SK-N-SH treated with all-trans-retinoic acid at 6 μM for 48 hours (cell line): ENCODE measurements around the gene HTR7.

ENCODE experiments used
- ATAC-seq: fragments of 200-7000 bp; cut with Tn5 transposase; 3 replicates; pipeline ENCODE4 v1.9.1; 2020; ENCODE audit warnings: mild to moderate bottlenecking, moderate library complexity
- ARNTL ChIP-seq: fragments of 450-650 bp; formaldehyde crosslinking; IDR thresholded peaks from 2 replicates; pipeline ENCODE4 v1.5.0; 2020; ENCODE audit warnings: low read depth, mild to moderate bottlenecking, moderate library complexity, borderline replicate concordance
- BACH2 ChIP-seq: fragments of 250-450 bp; sonication (Bioruptor Pico); IDR thresholded peaks from 2 replicates; pipeline ENCODE4 v1.9.0; 2021; ENCODE audit warnings: mild to moderate bottlenecking, borderline replicate concordance
- CSDC2 ChIP-seq: fragments of 250-450 bp; sonication (Bioruptor Pico); IDR thresholded peaks from 2 replicates; pipeline ENCODE4 v1.5.0; 2020; ENCODE audit warnings: mild to moderate bottlenecking, moderate library complexity
- CSRNP3 ChIP-seq: fragments of 250-450 bp; sonication (Bioruptor Pico); IDR thresholded peaks from 2 replicates; pipeline ENCODE4 v1.5.1; 2021; ENCODE audit warnings: mild to moderate bottlenecking, moderate library complexity
- ESRRG ChIP-seq: fragments of 250-450 bp; sonication (Bioruptor Pico); IDR thresholded peaks from 2 replicates; pipeline ENCODE4 v1.6.1; 2021; ENCODE audit warnings: mild to moderate bottlenecking
- GLIS3 ChIP-seq: fragments of 250-450 bp; sonication (Bioruptor Pico); IDR thresholded peaks from 2 replicates; pipeline ENCODE4 v1.5.0; 2020; ENCODE audit warnings: mild to moderate bottlenecking, moderate library complexity
- ISL1 ChIP-seq: fragments of 250-450 bp; sonication (Bioruptor Pico); IDR thresholded peaks from 2 replicates; pipeline ENCODE4 v2.1.2; 2022; ENCODE audit warnings: mild to moderate bottlenecking, moderate library complexity
- PPARA ChIP-seq: fragments of 250-450 bp; sonication (Bioruptor Pico); IDR thresholded peaks from 2 replicates; pipeline ENCODE4 v1.5.0; 2020; ENCODE audit warnings: mild to moderate bottlenecking, borderline replicate concordance
- RARB ChIP-seq: fragments of 250-450 bp; sonication (Bioruptor Pico); IDR thresholded peaks from 2 replicates; pipeline ENCODE4 v1.8.0; 2021; ENCODE audit warnings: mild to moderate bottlenecking, moderate library complexity
- SNAI2 ChIP-seq: fragments of 250-450 bp; sonication (Bioruptor Pico); IDR thresholded peaks from 2 replicates; pipeline ENCODE4 v1.5.0; 2020; ENCODE audit warnings: mild to moderate bottlenecking, moderate library complexity
- TCF4 ChIP-seq: fragments of 250-450 bp; sonication (Bioruptor Pico); IDR thresholded peaks from 2 replicates; pipeline ENCODE4 v1.8.0; 2021; ENCODE audit warnings: mild to moderate bottlenecking, moderate library complexity, borderline replicate concordance
- TOX ChIP-seq: fragments of 250-450 bp; sonication (Bioruptor Pico); IDR thresholded peaks from 2 replicates; pipeline ENCODE4 v1.8.0; 2021; ENCODE audit warnings: mild to moderate bottlenecking, moderate library complexity, borderline replicate concordance
- ZC3H10 ChIP-seq: fragments of 250-450 bp; sonication (Bioruptor Pico); IDR thresholded peaks from 2 replicates; pipeline ENCODE4 v1.5.1; 2021; ENCODE audit warnings: mild to moderate bottlenecking, moderate library complexity
- ZFP3 ChIP-seq: fragments of 250-450 bp; sonication (Bioruptor Pico); IDR thresholded peaks from 2 replicates; pipeline ENCODE4 v1.5.0; 2020; ENCODE audit warnings: mild to moderate bottlenecking, moderate library complexity
- ZFP30 ChIP-seq: fragments of 450-650 bp; formaldehyde crosslinking; IDR thresholded peaks from 2 replicates; pipeline ENCODE4 v1.5.0; 2022; ENCODE audit warnings: mild to moderate bottlenecking, moderate library complexity
- ZNF565 ChIP-seq: fragments of 450-650 bp; formaldehyde crosslinking; conservative IDR thresholded peaks from 2 replicates; pipeline ENCODE4 v1.5.0; 2020; ENCODE audit warnings: low read depth, mild to moderate bottlenecking, moderate library complexity
- ZNF70 ChIP-seq: fragments of 450-650 bp; formaldehyde crosslinking; IDR thresholded peaks from 2 replicates; pipeline ENCODE4 v1.5.0; 2020; ENCODE audit warnings: mild to moderate bottlenecking, moderate library complexity
- ZNF8 ChIP-seq: fragments of 450-650 bp; formaldehyde crosslinking; IDR thresholded peaks from 2 replicates; pipeline ENCODE4 v1.5.0; 2020; ENCODE audit warnings: mild to moderate bottlenecking, moderate library complexity
- TF ChIP-seq, protein P1 (sequence below): fragments of 250-450 bp; sonication (Bioruptor Pico); IDR thresholded peaks from 2 replicates; pipeline ENCODE4 v1.8.0; 2021; ENCODE audit warnings: low read depth, mild to moderate bottlenecking, moderate library complexity, borderline replicate concordance
- TF ChIP-seq, protein P2 (sequence below): fragments of 250-450 bp; sonication (Bioruptor Pico); IDR thresholded peaks from 2 replicates; pipeline ENCODE4 v1.5.0; 2020; ENCODE audit warnings: mild to moderate bottlenecking, moderate library complexity
- TF ChIP-seq, protein P3 (sequence below): fragments of 250-450 bp; sonication (Bioruptor Pico); IDR thresholded peaks from 2 replicates; pipeline ENCODE4 v1.8.0; 2020; ENCODE audit warnings: mild to moderate bottlenecking, moderate library complexity, borderline replicate concordance

HTR7 gene

GRCh38 chr10:90798482-90798881 lies 59.4 kb downstream of the HTR7 start:
- ATAC-seq: no peak
- TF ChIP-seq ZNF70: no peak
- no peak for TF ChIP-seq BACH2 (CRISPR knock-in tag)
- TF ChIP-seq TOX (CRISPR knock-in tag): no peak
- TF ChIP-seq ZFP30 (CRISPR knock-in tag): no peak
- TF ChIP-seq CSDC2 (CRISPR knock-in tag): no peak
- TF ChIP-seq ZC3H10 (CRISPR knock-in tag): no peak
- TF ChIP-seq, protein P1, sequence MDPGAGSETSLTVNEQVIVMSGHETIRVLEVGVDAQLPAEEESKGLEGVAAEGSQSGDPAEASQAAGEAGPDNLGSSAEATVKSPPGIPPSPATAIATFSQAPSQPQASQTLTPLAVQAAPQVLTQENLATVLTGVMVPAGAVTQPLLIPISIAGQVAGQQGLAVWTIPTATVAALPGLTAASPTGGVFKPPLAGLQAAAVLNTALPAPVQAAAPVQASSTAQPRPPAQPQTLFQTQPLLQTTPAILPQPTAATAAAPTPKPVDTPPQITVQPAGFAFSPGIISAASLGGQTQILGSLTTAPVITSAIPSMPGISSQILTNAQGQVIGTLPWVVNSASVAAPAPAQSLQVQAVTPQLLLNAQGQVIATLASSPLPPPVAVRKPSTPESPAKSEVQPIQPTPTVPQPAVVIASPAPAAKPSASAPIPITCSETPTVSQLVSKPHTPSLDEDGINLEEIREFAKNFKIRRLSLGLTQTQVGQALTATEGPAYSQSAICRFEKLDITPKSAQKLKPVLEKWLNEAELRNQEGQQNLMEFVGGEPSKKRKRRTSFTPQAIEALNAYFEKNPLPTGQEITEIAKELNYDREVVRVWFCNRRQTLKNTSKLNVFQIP (CRISPR knock-in tag): no peak
- TF ChIP-seq, protein P2, sequence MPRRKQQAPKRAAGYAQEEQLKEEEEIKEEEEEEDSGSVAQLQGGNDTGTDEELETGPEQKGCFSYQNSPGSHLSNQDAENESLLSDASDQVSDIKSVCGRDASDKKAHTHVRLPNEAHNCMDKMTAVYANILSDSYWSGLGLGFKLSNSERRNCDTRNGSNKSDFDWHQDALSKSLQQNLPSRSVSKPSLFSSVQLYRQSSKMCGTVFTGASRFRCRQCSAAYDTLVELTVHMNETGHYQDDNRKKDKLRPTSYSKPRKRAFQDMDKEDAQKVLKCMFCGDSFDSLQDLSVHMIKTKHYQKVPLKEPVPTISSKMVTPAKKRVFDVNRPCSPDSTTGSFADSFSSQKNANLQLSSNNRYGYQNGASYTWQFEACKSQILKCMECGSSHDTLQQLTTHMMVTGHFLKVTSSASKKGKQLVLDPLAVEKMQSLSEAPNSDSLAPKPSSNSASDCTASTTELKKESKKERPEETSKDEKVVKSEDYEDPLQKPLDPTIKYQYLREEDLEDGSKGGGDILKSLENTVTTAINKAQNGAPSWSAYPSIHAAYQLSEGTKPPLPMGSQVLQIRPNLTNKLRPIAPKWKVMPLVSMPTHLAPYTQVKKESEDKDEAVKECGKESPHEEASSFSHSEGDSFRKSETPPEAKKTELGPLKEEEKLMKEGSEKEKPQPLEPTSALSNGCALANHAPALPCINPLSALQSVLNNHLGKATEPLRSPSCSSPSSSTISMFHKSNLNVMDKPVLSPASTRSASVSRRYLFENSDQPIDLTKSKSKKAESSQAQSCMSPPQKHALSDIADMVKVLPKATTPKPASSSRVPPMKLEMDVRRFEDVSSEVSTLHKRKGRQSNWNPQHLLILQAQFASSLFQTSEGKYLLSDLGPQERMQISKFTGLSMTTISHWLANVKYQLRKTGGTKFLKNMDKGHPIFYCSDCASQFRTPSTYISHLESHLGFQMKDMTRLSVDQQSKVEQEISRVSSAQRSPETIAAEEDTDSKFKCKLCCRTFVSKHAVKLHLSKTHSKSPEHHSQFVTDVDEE (CRISPR knock-in tag): no peak
- TF ChIP-seq PPARA (CRISPR knock-in tag): no peak
- TF ChIP-seq, protein P3, sequence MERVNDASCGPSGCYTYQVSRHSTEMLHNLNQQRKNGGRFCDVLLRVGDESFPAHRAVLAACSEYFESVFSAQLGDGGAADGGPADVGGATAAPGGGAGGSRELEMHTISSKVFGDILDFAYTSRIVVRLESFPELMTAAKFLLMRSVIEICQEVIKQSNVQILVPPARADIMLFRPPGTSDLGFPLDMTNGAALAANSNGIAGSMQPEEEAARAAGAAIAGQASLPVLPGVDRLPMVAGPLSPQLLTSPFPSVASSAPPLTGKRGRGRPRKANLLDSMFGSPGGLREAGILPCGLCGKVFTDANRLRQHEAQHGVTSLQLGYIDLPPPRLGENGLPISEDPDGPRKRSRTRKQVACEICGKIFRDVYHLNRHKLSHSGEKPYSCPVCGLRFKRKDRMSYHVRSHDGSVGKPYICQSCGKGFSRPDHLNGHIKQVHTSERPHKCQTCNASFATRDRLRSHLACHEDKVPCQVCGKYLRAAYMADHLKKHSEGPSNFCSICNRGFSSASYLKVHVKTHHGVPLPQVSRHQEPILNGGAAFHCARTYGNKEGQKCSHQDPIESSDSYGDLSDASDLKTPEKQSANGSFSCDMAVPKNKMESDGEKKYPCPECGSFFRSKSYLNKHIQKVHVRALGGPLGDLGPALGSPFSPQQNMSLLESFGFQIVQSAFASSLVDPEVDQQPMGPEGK (CRISPR knock-in tag): no peak
- TF ChIP-seq SNAI2 (CRISPR knock-in tag): no peak
- TF ChIP-seq ZFP3: no peak
- no peak for TF ChIP-seq ZNF8 (CRISPR knock-in tag)
- TF ChIP-seq ARNTL: no peak
- no peak for TF ChIP-seq ESRRG
- TF ChIP-seq RARB (CRISPR knock-in tag): no peak
- no peak for TF ChIP-seq GLIS3 (CRISPR knock-in tag)
- TF ChIP-seq CSRNP3 (CRISPR knock-in tag): no peak
- TF ChIP-seq ISL1 (CRISPR knock-in tag): no peak
- TF ChIP-seq, all 23 proteins: peak for 0

- ATAC-seq: no peak
- no peak for TF ChIP-seq CSDC2 (CRISPR knock-in tag)
- TF ChIP-seq ZFP3: no peak
- TF ChIP-seq GLIS3 (CRISPR knock-in tag): no peak
- no peak for TF ChIP-seq ZFP30 (CRISPR knock-in tag)
- TF ChIP-seq RARB (CRISPR knock-in tag): no peak
- TF ChIP-seq, protein P2 (CRISPR knock-in tag): no peak
- TF ChIP-seq TCF4: no peak
- TF ChIP-seq ZNF565 (CRISPR knock-in tag): no peak
- TF ChIP-seq, protein P3 (CRISPR knock-in tag): no peak
- no peak for TF ChIP-seq ESRRG
- TF ChIP-seq ISL1 (CRISPR knock-in tag): no peak
- no peak for TF ChIP-seq CSRNP3 (CRISPR knock-in tag)
- no peak for TF ChIP-seq SNAI2 (CRISPR knock-in tag)
- TF ChIP-seq ZNF70: no peak
- no peak for TF ChIP-seq ZC3H10 (CRISPR knock-in tag)
- TF ChIP-seq, protein P1 (CRISPR knock-in tag): no peak
- TF ChIP-seq ZNF8 (CRISPR knock-in tag): no peak
Observed at GRCh38 chr10:90790422-90790821, 67.4 kb downstream of the HTR7 start.
